PC-9 (cell line): Measurements from ENCODE around the gene TYK2.

Experiments
- CTCF ChIP-seq: fragments of 200-600 bp; sonication (generic); conservative IDR thresholded peaks from 2 replicates; pipeline ENCODE4 v1.6.1; 2017; ENCODE audit warnings: mixed run types, antibody characterized with exemption, mild to moderate bottlenecking, moderate library complexity
- EZH2 ChIP-seq: fragments of 200-600 bp; sonication (generic); IDR thresholded peaks from 2 replicates; pipeline ENCODE4 v1.8.0; 2017; ENCODE audit warnings: antibody characterized with exemption, low read depth

GRCh38 chr19:10352764-10353671, 27.4 kb downstream of the TYK2 start:
- no peak for TF ChIP-seq CTCF
- TF ChIP-seq EZH2: no peak
